Measurements from ENCODE around the gene COQ10B.
"Not testable (repeated sequence)": the region's sequence is repeated elsewhere in the genome, so short reads cannot be mapped to it uniquely, and the experiment has no call there.

COQ10B gene

DNA sequence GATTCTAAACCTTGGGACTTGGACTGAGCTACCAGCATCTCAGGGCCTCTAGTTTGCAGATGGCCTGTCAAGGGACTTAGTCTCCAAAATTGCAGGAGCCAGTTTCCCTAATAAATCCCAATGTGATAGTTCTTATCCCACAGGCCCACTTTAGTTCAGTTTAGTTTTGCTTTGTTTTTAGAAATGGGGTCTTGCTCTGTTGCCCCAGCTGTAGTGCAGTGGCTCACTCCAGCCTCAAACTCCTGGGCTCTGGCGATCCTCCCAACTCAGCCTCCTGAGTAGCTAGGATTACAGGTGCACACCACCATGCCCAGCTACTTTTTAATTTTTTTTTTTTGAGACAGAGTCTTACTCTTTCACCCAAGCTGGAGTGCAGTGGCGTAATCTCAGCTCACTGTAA, 16.0 kb upstream of the COQ10B start:
- no peak overlapping the region for H3K4me3 ChIP-seq (ENCODE audit: low read depth, low read length)
- peaks cover 16% of the 10 kb centered on the region for H3K36me3 ChIP-seq
- no peak for DNase-seq
- H3K9me3 ChIP-seq (ENCODE audit: severe bottlenecking) = no peaks in the 10 kb centered on the region
- TF ChIP-seq, protein P1, sequence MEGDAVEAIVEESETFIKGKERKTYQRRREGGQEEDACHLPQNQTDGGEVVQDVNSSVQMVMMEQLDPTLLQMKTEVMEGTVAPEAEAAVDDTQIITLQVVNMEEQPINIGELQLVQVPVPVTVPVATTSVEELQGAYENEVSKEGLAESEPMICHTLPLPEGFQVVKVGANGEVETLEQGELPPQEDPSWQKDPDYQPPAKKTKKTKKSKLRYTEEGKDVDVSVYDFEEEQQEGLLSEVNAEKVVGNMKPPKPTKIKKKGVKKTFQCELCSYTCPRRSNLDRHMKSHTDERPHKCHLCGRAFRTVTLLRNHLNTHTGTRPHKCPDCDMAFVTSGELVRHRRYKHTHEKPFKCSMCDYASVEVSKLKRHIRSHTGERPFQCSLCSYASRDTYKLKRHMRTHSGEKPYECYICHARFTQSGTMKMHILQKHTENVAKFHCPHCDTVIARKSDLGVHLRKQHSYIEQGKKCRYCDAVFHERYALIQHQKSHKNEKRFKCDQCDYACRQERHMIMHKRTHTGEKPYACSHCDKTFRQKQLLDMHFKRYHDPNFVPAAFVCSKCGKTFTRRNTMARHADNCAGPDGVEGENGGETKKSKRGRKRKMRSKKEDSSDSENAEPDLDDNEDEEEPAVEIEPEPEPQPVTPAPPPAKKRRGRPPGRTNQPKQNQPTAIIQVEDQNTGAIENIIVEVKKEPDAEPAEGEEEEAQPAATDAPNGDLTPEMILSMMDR (IDR thresholded peaks at IDR 0.05; ENCODE audit: low read depth, low read length) = no peak
- H3K27me3 ChIP-seq (ENCODE audit: insufficient read depth, low read depth, severe bottlenecking) = no peaks in the 10 kb centered on the region
- no peak overlapping the region for H3K27ac ChIP-seq

- Histone ChIP-seq H3K4me3 (ENCODE audit: low read depth, low read length) (no peak overlapping the region), H3K27ac (no peak overlapping the region), H3K27me3 (ENCODE audit: insufficient read depth, low read depth, severe bottlenecking) (no peaks in the 10 kb centered on the region), H3K9me3 (ENCODE audit: severe bottlenecking) (no peaks in the 10 kb centered on the region), H3K36me3 (no peaks in the 10 kb centered on the region)
- TF ChIP-seq, protein P1 (IDR thresholded peaks at IDR 0.05; ENCODE audit: low read depth, low read length) = no peak
- no peak for DNase-seq
Observed at GRCh38 chr2:197442857-197443256, 10.5 kb upstream of the COQ10B start.

- Histone ChIP-seq H3K36me3 (no peaks in the 10 kb centered on the region), H3K9me3 (ENCODE audit: severe bottlenecking) (no peaks in the 10 kb centered on the region), H3K4me3 (ENCODE audit: low read depth, low read length) (no peak overlapping the region), H3K27me3 (ENCODE audit: insufficient read depth, low read depth, severe bottlenecking) (no peaks in the 10 kb centered on the region), H3K27ac (no peak overlapping the region)
- TF ChIP-seq, protein P1 (IDR thresholded peaks at IDR 0.05; ENCODE audit: low read depth, low read length) = no peak
- no peak for DNase-seq
Observed at GRCh38 chr2:197445746-197446145, 7.6 kb upstream of the COQ10B start.

GRCh38 chr2:197446844-197447243, 6.5 kb upstream of the COQ10B start:
- Histone ChIP-seq H3K27ac (no peak overlapping the region), H3K36me3 (no peaks in the 10 kb centered on the region), H3K4me3 (ENCODE audit: low read depth, low read length) (no peak overlapping the region), H3K9me3 (ENCODE audit: severe bottlenecking) (no peaks in the 10 kb centered on the region), H3K27me3 (ENCODE audit: insufficient read depth, low read depth, severe bottlenecking) (no peaks in the 10 kb centered on the region)
- no peak for DNase-seq
- TF ChIP-seq, protein P1 (IDR thresholded peaks at IDR 0.05; ENCODE audit: low read depth, low read length) = no peak

- Histone ChIP-seq H3K4me3 (ENCODE audit: low read depth, low read length) (no peak overlapping the region), H3K36me3 (no peaks in the 10 kb centered on the region; the same call in 1 of the 2 replicates), H3K27me3 (ENCODE audit: insufficient read depth, low read depth, severe bottlenecking) (no peaks in the 10 kb centered on the region), H3K9me3 (ENCODE audit: severe bottlenecking) (no peaks in the 10 kb centered on the region), H3K27ac (no peak overlapping the region)
- DNase-seq = no peak
- TF ChIP-seq, protein P1 (IDR thresholded peaks at IDR 0.05; ENCODE audit: low read depth, low read length) = no peak
Observed at GRCh38 chr2:197450465-197450864, 2.9 kb upstream of the COQ10B start.

DNA sequence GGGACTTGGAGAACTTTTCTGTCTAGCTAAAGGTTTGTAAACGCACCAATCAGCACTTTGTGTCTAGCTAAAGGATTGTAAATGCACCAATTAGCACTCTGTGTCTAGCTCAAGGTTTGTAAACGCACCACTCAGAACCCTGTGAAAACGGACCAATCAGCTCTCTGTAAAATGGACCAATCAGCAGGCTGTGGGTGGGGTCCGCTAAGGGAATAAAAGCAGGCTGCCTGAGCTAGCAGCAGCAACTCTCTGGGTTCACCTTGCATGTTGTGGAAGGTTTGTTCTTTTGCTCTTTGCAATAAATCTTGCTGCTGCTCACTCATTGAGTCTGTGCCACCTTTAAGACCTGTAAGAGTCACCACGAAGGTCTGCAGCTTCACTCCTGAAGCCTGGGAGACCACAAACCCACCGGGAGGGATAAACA, 2.4 kb upstream of the COQ10B start:
- DNase-seq; H3K27ac ChIP-seq; H3K9me3 ChIP-seq (ENCODE audit: severe bottlenecking); H3K27me3 ChIP-seq (ENCODE audit: insufficient read depth, low read depth, severe bottlenecking); H3K36me3 ChIP-seq; H3K4me3 ChIP-seq (ENCODE audit: low read depth, low read length): not testable (repeated sequence)

Measured in WERI-Rb-1 (cell line).